OCI-LY1 (cell line): ENCODE data around the gene CLSTN2.

ENCODE experiments used
- H2AFZ ChIP-seq: fragments of 200-600 bp; sonication (generic), shearing (Covaris generic); 2 replicates; pipeline ENCODE4 v1.6.0; 2014; ENCODE audit warnings: antibody characterized with exemption, mild to moderate bottlenecking, low read length
- H3F3A ChIP-seq: fragments of 200-600 bp; sonication (generic), shearing (Covaris generic); 2 replicates; pipeline ENCODE4 v1.6.0; 2014; ENCODE audit warnings: mild to moderate bottlenecking, antibody characterized with exemption, low read length, moderate library complexity; ENCODE audit not compliant: insufficient read depth
- H3K27ac ChIP-seq: fragments of 200-600 bp; sonication (generic); 2 replicates; pipeline ENCODE4 v1.5.1; 2014; ENCODE audit warnings: low read length, mixed run types, mild to moderate bottlenecking, low read depth; ENCODE audit not compliant: poor library complexity, severe bottlenecking
- H3K27me3 ChIP-seq: fragments of 200-600 bp; sonication (generic); 2 replicates; pipeline ENCODE4 v1.6.0; 2014; ENCODE audit warnings: antibody characterized with exemption, mild to moderate bottlenecking, low read length, moderate library complexity; ENCODE audit not compliant: insufficient read depth
- H3K36me3 ChIP-seq: fragments of 200-600 bp; sonication (generic); 2 replicates; pipeline ENCODE4 v1.6.1; 2014; ENCODE audit warnings: mild to moderate bottlenecking, antibody characterized with exemption, low read length, moderate library complexity, mixed read lengths; ENCODE audit not compliant: insufficient read depth
- H3K4me1 ChIP-seq: fragments of 200-600 bp; sonication (generic); 2 replicates; pipeline ENCODE4 v1.5.1; 2014; ENCODE audit warnings: mild to moderate bottlenecking, low read length, moderate library complexity; ENCODE audit not compliant: insufficient read depth, severe bottlenecking
- H3K4me2 ChIP-seq: fragments of 200-600 bp; sonication (generic), shearing (Covaris generic); 2 replicates; pipeline ENCODE4 v1.6.1; 2014; ENCODE audit warnings: low read length
- H3K4me3 ChIP-seq: fragments of 200-600 bp; sonication (generic); 2 replicates; pipeline ENCODE4 v1.5.1; 2014; ENCODE audit warnings: low read length, low read depth, mild to moderate bottlenecking, mixed read lengths; ENCODE audit not compliant: poor library complexity, severe bottlenecking
- H3K79me2 ChIP-seq: fragments of 200-600 bp; shearing (Covaris generic); 2 replicates; pipeline ENCODE4 v1.6.1; 2016; ENCODE audit warnings: mixed run types, low read length, mixed read lengths; ENCODE audit not compliant: insufficient read depth
- H3K9ac ChIP-seq: fragments of 200-600 bp; sonication (generic), shearing (Covaris generic); 2 replicates; pipeline ENCODE4 v1.6.1; 2014; ENCODE audit warnings: mild to moderate bottlenecking, low read length, mixed read lengths
- H3K9me2 ChIP-seq: fragments of 200-600 bp; sonication (generic), shearing (Covaris generic); 2 replicates; pipeline ENCODE4 v1.6.1; 2014; ENCODE audit warnings: low read depth, mild to moderate bottlenecking, low read length, mixed read lengths
- H3K9me3 ChIP-seq: fragments of 200-600 bp; shearing (Covaris generic); 2 replicates; pipeline ENCODE4 v1.6.1; 2014; ENCODE audit warnings: low read length, mixed read lengths
- H4K20me1 ChIP-seq: fragments of 200-600 bp; sonication (generic), shearing (Covaris generic); 2 replicates; pipeline ENCODE4 v1.6.0; 2016; ENCODE audit warnings: mild to moderate bottlenecking, low read length; ENCODE audit not compliant: insufficient read depth
- CTCF ChIP-seq: fragments of 200-600 bp; sonication (generic), shearing (Covaris generic); IDR thresholded peaks from 2 replicates; pipeline ENCODE4 v1.5.1; 2017; ENCODE audit warnings: mild to moderate bottlenecking, antibody characterized with exemption, low read length, moderate library complexity, mixed read lengths
- EZH2 ChIP-seq: fragments of 200-600 bp; sonication (generic), shearing (Covaris generic); IDR thresholded peaks from 2 replicates; pipeline ENCODE4 v1.8.0; 2017; ENCODE audit warnings: borderline replicate concordance, mixed run types, mild to moderate bottlenecking, antibody characterized with exemption, low read length, moderate library complexity, mixed read lengths

The CLSTN2 gene

GRCh38 chr3:140465988-140466387 lies 531.0 kb downstream of the CLSTN2 start:
- Histone ChIP-seq H3K4me1 (no peaks in the 10 kb centered on the region), H3K9me2 (no peaks in the 10 kb centered on the region), H3K9ac (no peak overlapping the region), H3F3A (no peaks in the 10 kb centered on the region), H3K79me2 (no peaks in the 10 kb centered on the region), H4K20me1 (no peaks in the 10 kb centered on the region), H3K27ac (no peak overlapping the region), H2AFZ (no peak overlapping the region), H3K36me3 (no peaks in the 10 kb centered on the region), H3K4me3 (no peak overlapping the region), H3K27me3 (no peaks in the 10 kb centered on the region), H3K4me2 (no peak overlapping the region), H3K9me3 (no peaks in the 10 kb centered on the region)
- TF ChIP-seq EZH2 (no peak), CTCF (no peak)

DNA sequence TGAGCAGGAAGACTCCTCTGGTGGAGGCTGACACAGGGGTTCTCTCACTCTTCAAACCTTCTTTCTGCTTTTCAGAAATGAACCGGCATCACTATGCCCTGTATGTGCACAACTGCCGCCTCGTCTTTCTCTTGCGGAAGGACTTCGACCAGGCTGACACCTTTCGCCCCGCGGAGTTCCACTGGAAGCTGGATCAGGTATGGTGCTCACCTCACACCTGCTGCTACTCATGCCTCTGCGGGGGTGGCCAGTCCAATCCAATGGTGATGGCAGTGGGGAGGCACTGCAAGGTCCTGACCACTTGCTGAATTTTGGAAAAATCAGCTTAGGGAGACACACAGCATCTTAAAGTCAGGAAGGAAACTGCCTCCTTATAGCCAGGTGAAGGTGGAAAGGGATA lies 531.5 kb downstream of the CLSTN2 start:
- no peak for TF ChIP-seq EZH2
- no peak for TF ChIP-seq CTCF
- H3K9me3 ChIP-seq: no peaks in the 10 kb centered on the region
- no peaks in the 10 kb centered on the region for H3K9me2 ChIP-seq
- no peak overlapping the region for H2AFZ ChIP-seq
- H3K79me2 ChIP-seq: no peaks in the 10 kb centered on the region
- no peak overlapping the region for H3K27ac ChIP-seq
- no peaks in the 10 kb centered on the region for H3K27me3 ChIP-seq
- no peak overlapping the region for H3K9ac ChIP-seq
- no peaks in the 10 kb centered on the region for H3K4me1 ChIP-seq
- H3K4me2 ChIP-seq: no peak overlapping the region
- H3K4me3 ChIP-seq: no peak overlapping the region
- no peaks in the 10 kb centered on the region for H3F3A ChIP-seq
- no peaks in the 10 kb centered on the region for H3K36me3 ChIP-seq
- H4K20me1 ChIP-seq: no peaks in the 10 kb centered on the region

DNA sequence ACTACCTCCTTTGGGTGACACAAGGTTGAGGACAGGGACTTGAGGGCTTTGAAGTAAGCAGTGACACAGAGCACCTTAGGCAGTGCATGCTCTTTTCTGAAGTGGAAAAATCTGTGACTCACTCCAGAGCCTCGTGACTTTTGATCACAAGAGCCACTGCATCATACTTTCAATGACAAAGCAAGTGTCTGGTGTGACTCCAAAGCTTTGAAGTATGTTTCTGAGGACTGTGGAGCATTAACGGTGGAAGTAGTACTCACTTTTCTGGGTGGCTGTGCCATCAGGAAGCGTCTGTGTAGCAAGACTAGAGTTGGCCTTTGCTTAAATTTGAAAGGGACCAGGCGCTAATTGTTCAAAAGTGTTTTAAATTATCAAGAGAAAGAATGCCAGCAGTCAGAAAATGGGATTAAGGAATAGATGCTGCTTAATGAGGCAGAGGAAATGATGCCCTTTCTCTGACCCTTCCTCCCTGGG lies 532.2 kb downstream of the CLSTN2 start:
- H4K20me1 ChIP-seq: no peaks in the 10 kb centered on the region
- no peak overlapping the region for H2AFZ ChIP-seq
- no peak overlapping the region for H3K4me3 ChIP-seq
- no peaks in the 10 kb centered on the region for H3K79me2 ChIP-seq
- H3K36me3 ChIP-seq: no peaks in the 10 kb centered on the region
- H3K9ac ChIP-seq: no peak overlapping the region
- no peak overlapping the region for H3K27ac ChIP-seq
- H3K9me3 ChIP-seq: no peaks in the 10 kb centered on the region
- no peaks in the 10 kb centered on the region; the same call in 1 of the 2 replicates for H3K27me3 ChIP-seq
- no peaks in the 10 kb centered on the region for H3K9me2 ChIP-seq
- TF ChIP-seq EZH2: no peak
- no peak for TF ChIP-seq CTCF
- no peaks in the 10 kb centered on the region for H3F3A ChIP-seq
- no peak overlapping the region for H3K4me2 ChIP-seq
- no peaks in the 10 kb centered on the region for H3K4me1 ChIP-seq
